Fibroblast of skin of left quadriceps (primary cell): ENCODE measurements around the gene PLPP1.

Experiments used
- DNase-seq, 2 experiments: peaks; one replicate each; pipeline ENCODE4 v3.0.0-alpha.2; 2013; ENCODE audit warnings: low read depth in 2 of 2

The PLPP1 gene

DNA sequence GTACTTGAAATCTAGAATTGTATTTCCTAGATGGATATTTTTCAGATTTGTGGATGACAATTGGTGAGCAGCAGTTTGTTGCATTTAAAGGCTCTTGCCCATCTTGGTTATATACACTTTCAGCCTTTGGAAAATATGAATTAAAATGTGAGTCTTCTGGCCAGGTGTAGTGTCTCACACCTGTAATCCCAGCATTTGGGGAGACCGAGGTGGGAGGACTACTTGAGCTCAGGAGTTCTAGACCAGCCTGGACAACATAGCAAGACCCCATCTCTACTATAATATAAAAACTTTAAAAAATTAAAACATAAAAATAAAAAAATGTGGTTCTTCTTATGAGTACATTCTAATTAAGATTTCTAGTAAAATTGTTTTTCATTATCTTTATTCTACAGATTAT lies 125.0 kb downstream of the PLPP1 start:
- DNase-seq: no peak

DNA sequence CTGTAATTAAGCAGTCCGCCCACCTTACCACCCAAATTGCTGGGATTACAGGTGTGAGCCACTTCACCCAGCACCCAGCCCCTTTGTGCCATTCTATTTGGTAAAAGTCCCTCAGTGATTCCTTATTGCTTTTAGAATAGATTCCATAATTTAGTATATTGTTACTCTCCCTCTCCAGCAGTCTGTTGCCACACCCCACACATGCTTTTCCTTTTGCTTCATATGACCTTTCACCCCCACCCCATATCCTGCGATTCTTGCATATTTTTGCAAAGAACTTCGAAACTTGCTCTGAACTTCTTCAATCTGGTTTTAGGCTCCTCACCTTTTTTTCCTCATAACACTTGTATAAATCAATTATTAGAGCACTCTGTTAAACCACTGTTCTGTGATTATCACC lies 126.8 kb downstream of the PLPP1 start:
- DNase-seq: no peak

DNA sequence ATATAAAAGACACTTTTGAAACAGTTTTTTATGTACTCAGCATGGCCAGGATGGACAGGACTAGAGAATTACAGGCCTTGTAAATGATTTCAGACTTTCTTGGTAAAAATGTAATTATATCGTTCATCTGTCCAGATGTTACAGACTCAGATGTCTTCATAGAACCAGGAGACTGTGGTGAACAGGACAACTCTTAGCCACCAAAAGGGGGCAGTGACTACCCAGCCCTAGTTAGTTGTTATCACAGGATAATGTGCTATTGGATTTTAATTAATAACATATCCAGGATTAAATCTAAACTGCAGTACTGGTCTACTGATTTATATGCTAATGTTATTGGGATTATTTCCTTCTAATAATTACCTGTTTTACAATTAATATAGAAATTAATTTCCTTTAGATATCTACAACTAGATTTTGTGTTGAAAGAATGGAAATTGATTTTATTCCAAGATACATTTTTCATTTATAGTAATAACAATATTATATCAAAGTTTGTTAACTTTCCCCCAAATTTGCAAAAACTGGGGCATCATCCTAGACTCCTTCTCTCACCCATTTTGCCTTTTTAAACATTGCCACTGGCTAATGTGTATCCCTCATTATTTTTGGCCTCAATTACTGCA lies 127.6 kb downstream of the PLPP1 start:
- DNase-seq: peak; percentile 46

DNA sequence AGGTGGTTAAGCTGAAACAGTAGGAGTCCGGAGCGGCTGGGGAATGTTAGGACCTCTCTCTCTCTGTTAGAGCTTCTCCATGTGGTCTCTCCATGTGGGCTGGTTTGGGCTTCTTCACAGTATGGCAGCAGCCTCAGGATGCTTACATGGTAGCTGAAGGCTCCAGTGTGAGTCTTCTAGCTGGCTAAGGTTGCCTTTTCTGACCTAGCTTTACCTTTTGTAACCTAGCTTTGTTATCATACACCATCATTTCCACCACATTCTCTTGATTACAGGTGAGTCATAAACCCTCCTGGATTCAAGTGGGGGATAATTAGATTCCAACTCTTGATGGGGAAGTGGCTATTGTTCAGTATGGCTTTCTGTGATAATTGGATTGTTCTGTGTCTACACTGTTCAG lies 128.5 kb downstream of the PLPP1 start:
- DNase-seq: no peak

DNA sequence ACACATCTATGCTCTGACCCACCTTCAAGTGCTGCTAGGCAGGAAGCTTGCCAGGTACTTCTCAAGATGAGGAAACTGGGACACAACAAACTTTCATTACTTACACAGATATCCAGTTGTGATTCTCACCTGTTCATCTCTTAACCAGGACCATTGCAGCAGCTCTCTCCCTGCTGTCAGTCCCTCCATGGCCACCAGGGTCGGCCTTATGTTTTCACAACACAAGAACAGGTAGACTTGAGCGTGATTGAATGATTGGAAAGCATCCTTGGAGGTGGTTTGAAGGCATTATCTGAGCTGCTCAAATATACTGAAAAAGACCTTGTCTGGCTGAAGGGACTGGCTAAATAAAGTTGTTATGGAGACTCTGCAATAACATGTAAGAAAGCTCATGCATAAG lies 132.6 kb downstream of the PLPP1 start:
- DNase-seq: no peak

DNA sequence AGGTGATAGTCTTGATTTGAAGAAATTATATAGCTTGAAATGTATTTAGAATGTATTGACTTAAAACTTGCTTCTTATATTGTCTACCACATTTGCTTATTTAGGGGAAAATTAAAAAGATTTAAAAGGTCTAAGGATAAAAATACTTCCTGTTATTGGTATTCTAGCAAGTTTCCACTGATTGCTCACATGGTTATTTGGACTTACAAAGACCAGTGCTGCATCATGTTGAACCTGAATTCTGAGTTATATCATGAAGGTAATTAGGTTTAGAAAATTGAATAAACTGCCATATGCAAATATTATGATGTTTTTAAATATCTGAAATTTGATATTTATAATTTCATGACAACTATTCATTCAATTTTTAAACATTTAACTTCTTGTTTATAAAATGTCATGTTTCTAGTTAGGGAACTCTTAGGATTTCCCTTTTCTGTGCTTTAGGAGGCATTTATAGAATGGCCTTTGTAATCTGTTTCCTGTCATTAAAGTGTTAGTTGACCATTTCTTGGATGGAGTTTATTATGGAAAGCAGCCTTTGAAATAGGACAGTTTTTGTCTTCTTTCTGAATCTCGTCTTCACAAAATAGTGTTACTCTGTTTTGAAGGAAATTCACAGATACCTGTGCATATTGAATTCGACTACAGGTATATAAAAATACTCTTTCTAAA lies 141.1 kb downstream of the PLPP1 start:
- DNase-seq: no peak

DNA sequence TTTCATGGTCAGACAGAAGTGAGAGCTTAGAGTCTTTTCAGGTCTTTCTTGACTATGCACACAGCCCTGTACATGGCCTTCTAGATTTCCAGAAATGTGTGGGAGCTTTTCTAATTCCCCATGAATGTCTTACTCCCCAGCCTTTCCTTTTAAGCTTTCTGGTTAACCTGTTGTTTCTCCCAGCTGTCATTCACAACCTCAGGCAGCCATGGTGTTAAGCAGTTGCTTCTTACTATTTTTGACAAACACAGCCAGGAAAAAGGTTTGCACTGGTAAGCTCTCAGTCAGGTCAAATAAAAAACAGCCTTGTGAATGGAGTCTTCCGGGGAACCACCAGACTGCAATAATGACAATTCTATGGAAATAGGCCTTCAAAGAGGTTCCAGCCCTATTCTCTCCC lies 142.1 kb downstream of the PLPP1 start:
- no peak for DNase-seq

DNA sequence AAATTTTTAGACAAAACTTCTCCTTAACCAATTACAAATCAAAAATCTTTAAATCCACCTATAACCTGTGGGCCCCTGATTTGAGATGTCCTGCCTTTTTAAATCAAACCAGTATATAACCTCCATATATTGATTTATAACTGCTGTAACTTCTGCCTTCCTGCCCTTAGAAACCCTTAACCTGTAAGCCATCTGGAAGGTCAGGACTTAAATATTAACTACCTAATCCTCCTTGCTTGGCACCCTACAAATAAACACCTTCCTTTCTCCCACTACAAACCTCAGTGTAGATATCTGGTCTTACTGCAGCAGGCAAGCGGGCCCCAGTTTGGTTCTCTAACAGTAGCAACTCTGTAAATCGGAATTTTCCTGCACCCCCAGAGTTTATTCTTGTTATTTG lies 143.1 kb downstream of the PLPP1 start:
- DNase-seq: no peak

DNA sequence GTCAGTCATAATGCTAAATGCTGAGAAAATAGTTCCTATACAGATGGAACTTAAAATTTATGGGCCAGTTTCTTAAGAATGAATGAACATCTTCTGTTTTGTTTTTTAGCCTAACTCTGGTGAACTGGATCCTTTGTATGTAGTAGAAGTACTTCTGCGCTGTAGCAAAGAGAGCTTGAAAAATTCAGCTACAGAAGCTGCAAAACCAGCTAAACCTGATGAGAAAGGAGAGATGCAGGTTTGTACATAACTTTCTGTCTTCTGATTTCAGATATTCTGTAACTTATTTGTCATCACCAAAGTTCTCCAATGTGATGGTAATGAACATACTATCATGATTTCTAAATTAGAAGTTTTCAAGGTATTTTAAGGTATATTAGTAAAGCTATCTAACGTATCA lies 146.9 kb downstream of the PLPP1 start:
- DNase-seq: no peak

DNA sequence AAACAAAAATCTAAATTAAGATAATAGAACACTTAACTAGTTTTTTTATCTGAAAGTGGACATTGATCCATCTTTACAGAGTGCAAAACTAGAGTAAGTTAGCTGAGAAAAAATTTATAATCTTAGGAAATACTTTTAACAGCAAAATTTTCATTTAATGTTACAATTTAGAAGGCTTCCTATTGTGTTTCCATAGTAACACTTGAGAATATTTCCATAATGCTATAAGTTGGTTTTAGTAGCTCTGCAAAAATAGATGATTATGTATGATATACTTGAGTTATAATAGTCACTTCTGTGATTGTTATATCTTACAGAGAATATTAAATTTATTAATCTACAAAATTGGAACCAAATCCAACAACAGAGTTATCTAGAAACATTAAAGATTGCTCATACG lies 148.4 kb downstream of the PLPP1 start:
- no peak for DNase-seq

DNA sequence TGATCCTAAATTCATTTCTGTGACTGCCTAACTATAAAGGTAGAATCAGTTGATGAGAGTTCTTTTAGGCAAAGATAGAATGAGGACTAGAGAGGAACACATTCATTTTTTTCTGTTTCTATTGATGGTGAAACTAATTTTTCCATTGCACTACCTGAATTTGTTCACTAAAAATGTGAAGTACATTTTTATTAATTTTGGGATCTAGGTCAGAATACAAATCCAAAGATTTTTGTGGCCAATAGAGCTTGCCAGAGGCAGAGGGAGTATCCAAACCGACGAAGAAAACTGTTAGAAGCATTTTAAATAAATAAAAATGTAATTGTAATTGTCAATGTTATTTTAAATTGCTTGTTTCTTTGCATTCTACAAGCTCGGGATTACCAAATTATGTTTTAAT lies 148.9 kb downstream of the PLPP1 start:
- no peak for DNase-seq

DNA sequence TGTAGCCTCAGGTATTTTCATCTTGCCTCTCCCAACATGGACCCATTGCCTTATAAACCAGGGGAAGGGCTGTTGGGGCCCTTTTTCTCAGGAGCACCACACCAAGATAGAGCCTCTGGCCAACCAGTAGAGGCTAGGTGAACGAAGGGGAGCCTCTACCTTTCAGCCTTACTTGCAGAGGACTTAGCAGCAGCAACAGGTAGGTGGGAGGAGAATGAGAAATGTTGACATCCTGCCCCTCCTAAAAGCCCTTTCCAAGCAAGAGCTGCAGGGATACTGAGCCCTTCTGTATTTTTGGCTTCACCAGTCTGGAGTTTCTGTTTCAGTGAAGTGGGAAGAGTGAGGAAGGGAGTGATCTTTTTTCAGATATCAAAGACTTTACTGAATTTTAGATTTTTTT lies 149.5 kb downstream of the PLPP1 start:
- DNase-seq: no peak

DNA sequence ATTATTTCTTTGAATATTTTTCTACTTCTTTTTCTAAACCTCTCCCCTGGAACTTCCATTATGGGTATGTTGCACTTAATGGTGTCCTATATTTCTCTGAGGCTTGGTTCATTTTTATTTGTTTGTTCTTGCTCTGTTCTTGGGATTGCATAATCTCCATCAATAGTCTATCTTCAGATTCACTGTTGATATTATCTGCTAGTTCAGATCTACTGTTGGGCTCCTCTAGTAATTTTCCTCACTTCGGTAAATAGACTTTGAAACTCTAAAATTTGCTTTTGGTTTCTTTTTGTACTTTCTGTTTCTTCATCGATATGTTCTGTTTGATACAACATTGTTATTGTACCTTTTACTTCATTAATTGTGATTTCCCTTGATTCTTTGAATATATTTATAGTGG lies 150.7 kb downstream of the PLPP1 start:
- no peak for DNase-seq

DNA sequence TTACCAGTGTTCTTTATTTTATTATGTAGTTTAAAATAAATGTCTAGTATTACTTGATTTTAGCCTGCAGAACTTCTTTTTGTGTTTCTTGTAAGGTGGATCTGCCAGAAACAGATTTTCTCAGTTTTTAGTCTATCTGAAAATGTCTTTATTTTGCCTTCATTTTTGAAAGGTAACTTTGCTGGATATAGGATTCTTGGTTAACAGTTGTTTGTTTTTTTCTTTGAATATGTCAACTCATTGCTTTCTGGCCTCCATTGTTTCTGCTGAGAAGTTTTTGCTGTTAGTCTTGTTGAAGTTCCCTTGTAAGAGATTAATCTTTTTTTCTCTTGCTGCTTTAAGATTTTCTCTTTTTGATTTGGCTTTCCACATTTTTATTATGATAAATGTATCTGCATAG lies 151.5 kb downstream of the PLPP1 start:
- DNase-seq: no peak

DNA sequence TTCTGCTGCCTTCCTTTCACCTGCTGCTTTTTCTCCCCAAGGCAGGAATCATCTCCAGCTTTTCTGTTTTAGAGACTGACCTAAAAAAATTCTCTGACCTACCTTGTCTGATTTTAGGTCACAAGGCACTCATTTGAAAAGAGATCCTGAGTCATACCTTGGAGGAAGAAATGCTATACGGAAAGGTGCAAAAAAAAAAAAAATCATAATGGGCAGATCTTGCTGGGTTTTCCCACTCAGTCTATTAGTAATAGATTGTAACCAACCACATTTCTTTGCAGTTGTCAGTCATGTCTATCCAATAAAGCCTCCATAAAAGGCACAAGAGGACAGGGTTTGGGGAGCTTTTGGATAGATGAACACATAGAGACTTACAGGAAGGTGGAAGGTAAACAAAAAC lies 157.0 kb downstream of the PLPP1 start:
- DNase-seq: no peak
